KOPT-K1 (cell line): ENCODE results near the gene SYTL2.
"Not testable (repeated sequence)": the region's sequence is repeated elsewhere in the genome, so short reads cannot be mapped to it uniquely, and the experiment has no call there.

ENCODE experiments used
- H3K27ac ChIP-seq: fragments of 200-600 bp; sonication (generic); 2 replicates; pipeline ENCODE4 v1.5.1; 2016; ENCODE audit warnings: antibody characterized with exemption, mild to moderate bottlenecking, low read depth, low read length; ENCODE audit not compliant: poor library complexity, severe bottlenecking
- H3K36me3 ChIP-seq: fragments of 200-600 bp; sonication (generic); 2 replicates; pipeline ENCODE4 v1.5.1; 2017; ENCODE audit warnings: antibody characterized with exemption, mild to moderate bottlenecking, low read length, moderate library complexity; ENCODE audit not compliant: insufficient read depth
- H3K9me3 ChIP-seq: fragments of 200-600 bp; sonication (generic); 2 replicates; pipeline ENCODE4 v1.5.1; 2017; ENCODE audit warnings: antibody characterized with exemption, low read length, mild to moderate bottlenecking; ENCODE audit not compliant: insufficient read depth, poor library complexity, severe bottlenecking

SYTL2 gene

GRCh38 chr11:85664615-85665481 is 146.1 kb downstream of the SYTL2 start, which contains the start of gene CREBZF:
CREBZF (minus strand) TSS chr11:85665129; CDS start chr11:85664875, 254 bp downstream.
- Histone ChIP-seq H3K9me3 (no peaks in the 10 kb centered on the region), H3K36me3 (peaks cover 35% of the 10 kb centered on the region), H3K27ac (peak within 1 kb of the TSS; percentile 97)

- peak overlapping the region; percentile 97 for H3K27ac ChIP-seq
- H3K9me3 ChIP-seq: no peaks in the 10 kb centered on the region
- H3K36me3 ChIP-seq: peaks cover 44% of the 10 kb centered on the region
Observed at GRCh38 chr11:85663753-85664614, 147.0 kb downstream of the SYTL2 start.

GRCh38 chr11:85663080-85663752 is 147.7 kb downstream of the SYTL2 start:
- peaks cover 51% of the 10 kb centered on the region for H3K36me3 ChIP-seq
- no peaks in the 10 kb centered on the region for H3K9me3 ChIP-seq
- peak overlapping the region; percentile 97 for H3K27ac ChIP-seq

- H3K36me3 ChIP-seq: peaks cover 62% of the 10 kb centered on the region
- H3K27ac ChIP-seq: no peak overlapping the region
- no peaks in the 10 kb centered on the region for H3K9me3 ChIP-seq
Observed at GRCh38 chr11:85661972-85662664, 148.8 kb downstream of the SYTL2 start.

- H3K9me3 ChIP-seq: no peaks in the 10 kb centered on the region
- H3K36me3 ChIP-seq: peaks cover 97% of the 10 kb centered on the region
- H3K27ac ChIP-seq: no peak overlapping the region
Observed at GRCh38 chr11:85658180-85658579, 152.8 kb downstream of the SYTL2 start.

- peaks cover 92% of the 10 kb centered on the region for H3K36me3 ChIP-seq
- no peak overlapping the region for H3K27ac ChIP-seq
- no peaks in the 10 kb centered on the region for H3K9me3 ChIP-seq
Observed at GRCh38 chr11:85656777-85657176, 154.2 kb downstream of the SYTL2 start.

GRCh38 chr11:85654343-85654742 is 156.6 kb downstream of the SYTL2 start:
- H3K9me3 ChIP-seq, H3K27ac ChIP-seq: not testable (repeated sequence)
- H3K36me3 ChIP-seq: peaks cover 85% of the 10 kb centered on the region

GRCh38 chr11:85652786-85653447 is 158.0 kb downstream of the SYTL2 start:
- Histone ChIP-seq H3K36me3 (peaks cover 71% of the 10 kb centered on the region), H3K9me3 (no peaks in the 10 kb centered on the region), H3K27ac (no peak overlapping the region)

- Histone ChIP-seq H3K9me3 (no peaks in the 10 kb centered on the region), H3K36me3 (peaks cover 53% of the 10 kb centered on the region), H3K27ac (no peak overlapping the region)
Observed at GRCh38 chr11:85651118-85651517, 159.8 kb downstream of the SYTL2 start.

- peak within 1 kb of the TSS; percentile 67 for H3K27ac ChIP-seq
- no peaks in the 10 kb centered on the region for H3K9me3 ChIP-seq
- peaks cover 21% of the 10 kb centered on the region for H3K36me3 ChIP-seq
Observed at GRCh38 chr11:85647604-85648299, 163.2 kb downstream of the SYTL2 start, which contains the start of gene TMEM126A. TMEM126A (plus strand) TSS chr11:85647967; CDS start chr11:85650256, 2,289 bp downstream.

GRCh38 chr11:85647078-85647477 is 163.9 kb downstream of the SYTL2 start:
- H3K36me3 ChIP-seq: peaks cover 19% of the 10 kb centered on the region
- no peaks in the 10 kb centered on the region for H3K9me3 ChIP-seq
- peak overlapping the region; percentile 67 for H3K27ac ChIP-seq
